ENCODE measurements around the gene ADAM19. TPM values are rescaled to one million over a fixed set of nuclear protein-coding genes. Genes with fewer than 3 reads are reported as not detected.

The ADAM19 gene
- total and polyA plus RNA-seq, 7 experiments from 2014 or later: 0.10 to 410 (median 0.86) TPM

DNA sequence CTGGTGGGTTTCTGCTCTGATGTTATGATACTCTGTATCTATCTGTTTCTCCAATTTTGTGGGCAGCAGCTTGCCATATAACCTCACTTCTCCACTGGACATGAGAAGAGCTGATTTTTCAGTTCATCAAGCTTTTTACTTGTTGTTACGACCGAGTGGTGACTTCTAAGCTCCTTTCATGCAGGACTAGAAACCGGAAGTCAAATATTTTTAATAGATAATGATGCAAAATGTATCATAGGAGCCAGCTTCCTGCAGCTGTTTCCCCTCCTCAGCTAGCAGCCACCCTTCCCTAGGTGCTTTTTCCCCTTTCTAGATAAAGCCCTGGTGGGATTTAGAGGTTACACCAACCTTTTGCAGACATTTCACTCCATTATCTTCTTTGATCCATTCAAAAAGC, 17.0 kb upstream of the ADAM19 start:
- ChIA-PET CTCF (no interaction called here), POLR2A (interaction anchor here (1.0 to 1.4 kb wide), 2 partner anchors 15 to 66 kb away, joined by 3 read pairs; no protein-coding TSS in a partner anchor)
- Mint-ChIP-seq H3K36me3 (peaks cover 0 to 28% (median 6%) of the 10 kb centered on the region in 5 donors), H3K9me3 (peaks cover 0 to 12% (median 0%) of the 10 kb centered on the region in 11 donors), H3K4me3 (peak overlapping the region in 1 of 10 donors; percentile 67), H3K27ac (peak overlapping the region in 1 of 9 donors; percentile 80), H3K27me3 (peaks cover 0 to 6% (median 0%) of the 10 kb centered on the region in 5 donors), H3K4me1 (peaks cover 11 to 72% (median 24%) of the 10 kb centered on the region in 7 donors)
- DNase-seq (no peak), ATAC-seq (peak; percentile 41)
- no peak overlapping the region for H3K4me3 ChIP-seq (ENCODE audit: low read length)
- no peaks in the 10 kb centered on the region for H3K36me3 ChIP-seq (ENCODE audit: control insufficient read depth in 2 of 3, insufficient read depth in 3 of 3, low read length in 3 of 3)
- H3K27me3 ChIP-seq (ENCODE audit: control insufficient read depth in 2 of 2, insufficient read depth in 2 of 2, low read length in 2 of 2): no peaks in the 10 kb centered on the region
- H3K4me1 ChIP-seq (ENCODE audit: control insufficient read depth in 2 of 2, insufficient read depth in 2 of 2, low read length in 2 of 2): peaks cover 5 to 35% of the 10 kb centered on the region in 2 donors
- intact Hi-C loops (cut with micrococcal nuclease): no loop called here
- H3K9me3 ChIP-seq (ENCODE audit: control insufficient read depth in 2 of 3, low read length in 3 of 3): no peaks in the 10 kb centered on the region
- H3K27ac ChIP-seq (ENCODE audit: low read depth, low read length): no peak overlapping the region

- no peak overlapping the region for H3K27ac Mint-ChIP-seq
- H3K4me1 Mint-ChIP-seq: peaks cover 0 to 57% (median 8%) of the 10 kb centered on the region in 7 donors
- H3K9me3 ChIP-seq (ENCODE audit: control insufficient read depth in 2 of 3, low read length in 3 of 3): no peaks in the 10 kb centered on the region
- H3K36me3 ChIP-seq (ENCODE audit: control insufficient read depth in 2 of 3, insufficient read depth in 3 of 3, low read length in 3 of 3): no peaks in the 10 kb centered on the region
- peaks cover 0 to 23% (median 6%) of the 10 kb centered on the region in 5 donors for H3K36me3 Mint-ChIP-seq
- H3K4me3 Mint-ChIP-seq: no peak overlapping the region
- peaks cover 0 to 21% of the 10 kb centered on the region in 2 donors for H3K4me1 ChIP-seq (ENCODE audit: control insufficient read depth in 2 of 2, insufficient read depth in 2 of 2, low read length in 2 of 2)
- CTCF ChIA-PET: no interaction called here
- intact Hi-C loops (cut with micrococcal nuclease): no loop called here
- H3K27ac ChIP-seq (ENCODE audit: low read depth, low read length): no peak overlapping the region
- no peak overlapping the region for H3K4me3 ChIP-seq (ENCODE audit: low read length)
- DNase-seq (no peak), ATAC-seq (no peak)
- H3K9me3 Mint-ChIP-seq: peaks cover 0 to 19% (median 0%) of the 10 kb centered on the region in 11 donors
- H3K27me3 ChIP-seq (ENCODE audit: control insufficient read depth in 2 of 2, insufficient read depth in 2 of 2, low read length in 2 of 2): no peaks in the 10 kb centered on the region
- POLR2A ChIA-PET: no interaction called here
- peaks cover 0 to 6% (median 0%) of the 10 kb centered on the region in 5 donors for H3K27me3 Mint-ChIP-seq
Measured at GRCh38 chr5:157590478-157590877, 14.9 kb upstream of the ADAM19 start.

GRCh38 chr5:157584628-157585027, 9.1 kb upstream of the ADAM19 start:
- Histone ChIP-seq H3K4me3 (ENCODE audit: low read length) (no peak overlapping the region), H3K36me3 (ENCODE audit: control insufficient read depth in 2 of 3, insufficient read depth in 3 of 3, low read length in 3 of 3) (no peaks in the 10 kb centered on the region), H3K27ac (ENCODE audit: low read depth, low read length) (no peak overlapping the region), H3K4me1 (ENCODE audit: control insufficient read depth in 2 of 2, insufficient read depth in 2 of 2, low read length in 2 of 2) (peaks cover 0 to 6% of the 10 kb centered on the region in 2 donors), H3K27me3 (ENCODE audit: control insufficient read depth in 2 of 2, insufficient read depth in 2 of 2, low read length in 2 of 2) (no peaks in the 10 kb centered on the region), H3K9me3 (ENCODE audit: control insufficient read depth in 2 of 3, low read length in 3 of 3) (no peaks in the 10 kb centered on the region)
- H3K4me1 Mint-ChIP-seq: peaks cover 0 to 59% (median 0%) of the 10 kb centered on the region in 7 donors
- peaks cover 0 to 35% (median 0%) of the 10 kb centered on the region in 5 donors for H3K36me3 Mint-ChIP-seq
- no peak overlapping the region for H3K4me3 Mint-ChIP-seq
- intact Hi-C loops (cut with micrococcal nuclease): no loop called here
- no peak overlapping the region for H3K27ac Mint-ChIP-seq
- DNase-seq (no peak), ATAC-seq (no peak)
- POLR2A ChIA-PET: no interaction called here
- CTCF ChIA-PET: no interaction called here
- H3K9me3 Mint-ChIP-seq: peaks cover 0 to 17% (median 0%) of the 10 kb centered on the region in 11 donors
- H3K27me3 Mint-ChIP-seq: no peaks in the 10 kb centered on the region

- Histone ChIP-seq H3K27ac (ENCODE audit: low read depth, low read length) (no peak overlapping the region), H3K9me3 (ENCODE audit: control insufficient read depth in 2 of 3, low read length in 3 of 3) (no peaks in the 10 kb centered on the region), H3K4me3 (ENCODE audit: low read length) (no peak overlapping the region), H3K4me1 (ENCODE audit: control insufficient read depth in 2 of 2, insufficient read depth in 2 of 2, low read length in 2 of 2) (peaks cover 0 to 6% of the 10 kb centered on the region in 2 donors), H3K36me3 (ENCODE audit: control insufficient read depth in 2 of 3, insufficient read depth in 3 of 3, low read length in 3 of 3) (no peaks in the 10 kb centered on the region), H3K27me3 (ENCODE audit: control insufficient read depth in 2 of 2, insufficient read depth in 2 of 2, low read length in 2 of 2) (no peaks in the 10 kb centered on the region)
- intact Hi-C loops (cut with micrococcal nuclease): loop anchor here in 1 of 2 donors (1.0 kb wide), 2 partner anchors 11 to 20 kb away; no protein-coding TSS in a partner anchor
- peaks cover 0 to 16% (median 0%) of the 10 kb centered on the region in 11 donors for H3K9me3 Mint-ChIP-seq
- peaks cover 0 to 32% (median 0%) of the 10 kb centered on the region in 5 donors for H3K36me3 Mint-ChIP-seq
- CTCF ChIA-PET: no interaction called here
- peak overlapping the region in 1 of 10 donors; percentile 55 for H3K4me3 Mint-ChIP-seq
- peak; percentile 6 for ATAC-seq
- peak overlapping the region in 1 of 9 donors; percentile 75 for H3K27ac Mint-ChIP-seq
- POLR2A ChIA-PET: no interaction called here
- no peaks in the 10 kb centered on the region for H3K27me3 Mint-ChIP-seq
- DNase-seq: no peak
- peaks cover 0 to 69% (median 0%) of the 10 kb centered on the region in 7 donors for H3K4me1 Mint-ChIP-seq
Measured at GRCh38 chr5:157582731-157583620, 7.4 kb upstream of the ADAM19 start.

- Histone ChIP-seq H3K27ac (ENCODE audit: low read depth, low read length) (no peak overlapping the region), H3K4me3 (ENCODE audit: low read length) (no peak overlapping the region), H3K27me3 (ENCODE audit: control insufficient read depth in 2 of 2, insufficient read depth in 2 of 2, low read length in 2 of 2) (no peaks in the 10 kb centered on the region), H3K4me1 (ENCODE audit: control insufficient read depth in 2 of 2, insufficient read depth in 2 of 2, low read length in 2 of 2) (peaks cover 0 to 6% of the 10 kb centered on the region in 2 donors), H3K36me3 (ENCODE audit: control insufficient read depth in 2 of 3, insufficient read depth in 3 of 3, low read length in 3 of 3) (no peaks in the 10 kb centered on the region), H3K9me3 (ENCODE audit: control insufficient read depth in 2 of 3, low read length in 3 of 3) (no peaks in the 10 kb centered on the region)
- DNase-seq (no peak), ATAC-seq (no peak)
- Mint-ChIP-seq H3K27me3 (no peaks in the 10 kb centered on the region), H3K27ac (peak overlapping the region in 1 of 9 donors; percentile 88), H3K9me3 (peaks cover 0 to 9% (median 0%) of the 10 kb centered on the region in 11 donors), H3K4me3 (peak overlapping the region in 1 of 10 donors; percentile 55), H3K36me3 (peaks cover 0 to 25% (median 0%) of the 10 kb centered on the region in 5 donors), H3K4me1 (peaks cover 0 to 72% (median 0%) of the 10 kb centered on the region in 7 donors)
- CTCF ChIA-PET: no interaction called here
- intact Hi-C loops (cut with micrococcal nuclease): loop anchor here in 1 of 2 donors (1.0 kb wide), 2 partner anchors 12 to 21 kb away; no protein-coding TSS in a partner anchor
- POLR2A ChIA-PET: no interaction called here
Measured at GRCh38 chr5:157581901-157582300, 6.3 kb upstream of the ADAM19 start.

GRCh38 chr5:157578079-157578780, 2.7 kb upstream of the ADAM19 start:
- H3K4me1 ChIP-seq (ENCODE audit: control insufficient read depth in 2 of 2, insufficient read depth in 2 of 2, low read length in 2 of 2): peaks cover 0 to 6% of the 10 kb centered on the region in 2 donors
- no peaks in the 10 kb centered on the region for H3K9me3 ChIP-seq (ENCODE audit: control insufficient read depth in 2 of 3, low read length in 3 of 3)
- H3K4me3 ChIP-seq (ENCODE audit: low read length): no peak overlapping the region
- Mint-ChIP-seq H3K4me1 (peaks cover 5 to 70% (median 10%) of the 10 kb centered on the region in 7 donors), H3K27me3 (peaks cover 0 to 14% (median 11%) of the 10 kb centered on the region in 5 donors), H3K36me3 (peaks cover 0 to 32% (median 0%) of the 10 kb centered on the region in 5 donors), H3K9me3 (no peaks in the 10 kb centered on the region), H3K4me3 (peak overlapping the region in 1 of 10 donors; percentile 67), H3K27ac (peak overlapping the region in 2 of 9 donors; percentile 47 to 54)
- POLR2A ChIA-PET: no interaction called here
- CTCF ChIA-PET: no interaction called here
- ATAC-seq (no peak), DNase-seq (no peak)
- H3K27ac ChIP-seq (ENCODE audit: low read depth, low read length): no peak overlapping the region
- H3K36me3 ChIP-seq (ENCODE audit: control insufficient read depth in 2 of 3, insufficient read depth in 3 of 3, low read length in 3 of 3): no peaks in the 10 kb centered on the region
- no peaks in the 10 kb centered on the region for H3K27me3 ChIP-seq (ENCODE audit: control insufficient read depth in 2 of 2, insufficient read depth in 2 of 2, low read length in 2 of 2)
- intact Hi-C loops (cut with micrococcal nuclease): no loop called here
